Stimulated activated CD4-positive, alpha-beta T cell treated with anti-CD3 and anti-CD28 coated beads, Interleukin-2, amount 100 ng/mL, for 24 hours (primary cell): ENCODE measurements around the gene CLGN.
"Not testable (repeated sequence)": the region's sequence is repeated elsewhere in the genome, so short reads cannot be mapped to it uniquely, and the experiment has no call there.

ENCODE experiments used
- DNase-seq, 2 donors: peaks; one replicate each; pipeline ENCODE4 v3.0.0-alpha.2; 2020

CLGN gene

GRCh38 chr4:140427106-140427918 lies at the start of gene CLGN:
Gene CLGN (minus strand): TSS chr4:140427648. CDS start chr4:140413078, 14,570 bp downstream.
- DNase-seq, result peak; percentile 43 to 74

- DNase-seq, result no peak
These were observed 44.7 kb upstream of the CLGN start for GRCh38 chr4:140472156-140472555.

DNA sequence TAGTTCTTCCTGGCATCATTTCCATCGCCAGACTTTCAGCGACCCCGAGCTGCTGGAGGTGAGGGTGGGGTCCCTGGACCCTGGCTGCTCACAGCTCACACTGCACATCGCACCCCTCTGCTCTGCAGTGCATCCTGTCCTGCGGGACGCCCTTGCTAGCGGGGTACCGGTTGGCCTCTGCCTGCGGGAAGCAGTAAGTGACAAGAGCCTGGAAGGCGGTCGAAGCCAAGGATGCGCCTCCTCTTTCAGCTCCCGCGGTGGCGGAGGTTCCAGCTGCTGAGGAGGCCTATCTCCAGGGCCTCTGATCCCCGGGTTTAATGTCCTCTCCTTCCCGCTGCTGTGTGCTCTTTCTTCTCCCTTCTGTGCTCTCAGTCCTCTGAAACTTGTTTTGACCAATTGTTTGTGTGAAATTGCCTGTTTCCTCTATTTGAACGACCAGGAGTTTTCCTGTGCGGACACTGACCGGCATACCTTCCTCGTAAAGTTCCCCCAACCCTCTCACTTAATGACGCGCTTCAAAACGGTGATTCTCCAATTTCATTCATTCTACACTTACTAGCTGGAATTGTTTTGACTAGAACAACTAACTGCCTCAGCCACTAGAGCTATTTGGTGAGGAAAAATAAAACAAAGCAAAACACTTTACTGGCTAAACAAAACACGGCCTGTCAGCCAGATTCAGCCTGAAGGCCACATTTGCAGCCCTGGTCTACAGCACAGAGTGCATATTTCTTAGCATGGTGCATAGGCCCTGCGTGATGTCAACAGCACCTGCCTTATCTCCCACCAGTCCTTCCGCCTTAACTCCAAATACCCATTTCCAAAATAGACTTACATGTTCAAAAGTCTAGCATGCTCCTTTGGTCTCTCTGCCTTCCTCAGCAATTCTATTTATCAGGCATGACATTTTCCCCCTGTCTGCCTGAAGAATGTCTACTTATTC lies 42.6 kb upstream of the CLGN start:
- DNase-seq, result no peak

DNA sequence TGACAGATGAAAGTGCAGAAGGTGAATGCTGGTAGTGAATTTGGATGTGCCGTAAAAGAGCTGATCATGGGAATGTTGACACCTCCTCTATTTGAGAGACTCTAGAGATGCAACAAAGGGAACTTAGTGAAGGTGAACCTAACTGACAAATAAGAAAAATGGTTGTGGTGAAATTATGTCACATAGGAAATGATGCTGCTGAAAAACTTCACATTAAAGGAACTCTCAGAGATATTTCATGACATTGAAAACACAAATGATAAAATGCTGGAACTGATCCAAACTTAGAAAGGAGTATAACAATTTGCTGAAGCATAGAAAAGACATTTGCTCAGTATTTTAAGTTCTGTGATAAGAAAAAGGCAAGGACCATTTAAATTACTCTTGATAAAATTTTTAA lies 38.7 kb upstream of the CLGN start:
- DNase-seq, result no peak

DNA sequence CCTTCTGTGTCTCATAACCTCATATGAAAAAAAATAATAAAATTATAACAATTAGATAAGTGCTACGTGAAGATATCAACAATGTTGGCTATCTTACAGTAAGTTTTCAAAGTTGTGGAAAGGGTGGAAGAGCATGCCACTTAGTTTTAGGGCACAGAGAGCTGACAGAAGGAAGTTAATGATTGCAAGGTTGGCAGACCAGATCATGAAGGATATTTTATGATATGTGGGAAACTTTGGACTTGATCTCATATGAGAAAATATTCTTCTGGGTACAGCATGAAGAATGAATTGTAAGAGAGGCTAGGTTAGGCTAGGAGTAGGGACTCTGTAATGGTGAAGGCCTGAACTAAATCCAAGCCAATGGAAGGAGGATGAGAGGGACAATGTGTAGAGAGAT lies 36.2 kb upstream of the CLGN start:
- DNase-seq, result no peak

DNA sequence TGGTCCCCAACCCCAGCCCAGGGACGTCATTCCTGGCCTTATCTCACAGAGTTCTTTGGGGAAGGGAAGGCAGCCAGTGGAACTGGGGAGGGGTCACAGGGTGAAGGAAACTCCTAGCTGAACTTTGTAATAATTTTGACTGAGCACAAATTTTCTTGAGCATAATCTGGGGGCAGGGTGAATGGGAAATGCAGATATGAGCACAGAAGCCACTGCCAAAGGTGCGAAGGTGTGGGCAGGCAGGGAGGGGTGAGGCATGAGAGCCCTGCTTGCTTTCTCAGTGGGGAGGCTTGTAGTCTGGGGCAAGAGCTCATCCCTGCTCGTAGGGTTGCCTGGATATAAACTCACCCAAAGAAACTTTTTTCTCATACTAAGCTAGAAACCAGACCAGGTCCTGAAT lies 35.7 kb upstream of the CLGN start:
- DNase-seq, result no peak

DNA sequence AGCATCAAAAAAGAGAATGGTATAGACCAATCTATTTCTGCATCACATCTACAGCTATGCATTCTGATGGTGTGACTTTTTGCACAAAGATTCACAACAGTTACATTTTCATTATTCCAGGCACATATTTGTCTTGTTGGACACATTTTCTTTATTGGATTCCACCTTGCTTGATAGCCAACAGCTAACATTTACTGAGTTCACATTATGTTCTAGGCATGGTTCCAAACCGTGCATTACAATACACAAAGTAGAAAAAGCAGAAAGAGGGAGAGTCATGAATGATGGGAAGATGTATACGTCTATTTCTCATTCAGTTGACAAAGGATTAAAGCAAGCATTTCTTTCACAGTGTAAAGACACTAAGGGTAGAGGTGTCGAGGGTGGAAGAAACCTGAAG lies 22.9 kb upstream of the CLGN start:
- no peak for DNase-seq

DNA sequence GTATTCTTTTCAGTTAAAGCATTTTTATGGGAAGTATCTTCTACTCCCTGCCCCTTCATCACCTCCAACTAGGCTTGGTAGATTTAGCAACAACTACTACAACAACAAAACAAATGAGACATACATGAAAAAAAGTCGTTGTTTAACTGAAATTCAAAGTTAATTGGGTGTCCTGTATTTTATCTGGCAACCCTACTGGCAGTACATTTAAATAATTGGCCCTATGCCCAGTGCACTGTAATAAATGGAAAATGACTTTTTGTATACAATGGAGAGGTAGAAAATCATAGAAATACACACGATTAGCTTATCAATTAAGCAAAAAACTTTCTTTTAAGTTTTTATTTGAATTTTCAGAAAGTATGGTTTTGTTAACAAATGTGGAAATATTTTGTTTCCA lies 21.4 kb upstream of the CLGN start:
- no peak for DNase-seq

- DNase-seq, result no peak
These were observed 20.7 kb upstream of the CLGN start for GRCh38 chr4:140448162-140448561.

DNA sequence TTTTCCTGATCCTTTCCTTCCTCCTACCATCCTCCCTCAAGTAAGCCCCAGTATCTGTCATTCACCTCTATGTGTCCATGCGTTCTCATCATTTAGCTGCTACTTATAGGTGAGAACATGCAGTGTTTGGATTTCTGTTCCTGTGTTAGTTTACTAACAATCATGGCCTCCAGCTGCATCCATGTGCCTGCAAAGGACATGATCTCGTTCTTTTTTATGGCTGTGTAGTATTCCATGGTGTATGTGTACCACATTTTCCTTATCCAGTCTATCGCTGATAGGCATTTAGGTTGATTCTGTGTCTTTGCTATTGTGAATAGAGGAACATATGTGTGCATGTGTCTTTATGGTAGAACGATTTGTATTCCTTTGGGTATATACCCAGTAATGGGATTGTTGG lies 16.9 kb upstream of the CLGN start:
- not testable (repeated sequence) for DNase-seq

DNA sequence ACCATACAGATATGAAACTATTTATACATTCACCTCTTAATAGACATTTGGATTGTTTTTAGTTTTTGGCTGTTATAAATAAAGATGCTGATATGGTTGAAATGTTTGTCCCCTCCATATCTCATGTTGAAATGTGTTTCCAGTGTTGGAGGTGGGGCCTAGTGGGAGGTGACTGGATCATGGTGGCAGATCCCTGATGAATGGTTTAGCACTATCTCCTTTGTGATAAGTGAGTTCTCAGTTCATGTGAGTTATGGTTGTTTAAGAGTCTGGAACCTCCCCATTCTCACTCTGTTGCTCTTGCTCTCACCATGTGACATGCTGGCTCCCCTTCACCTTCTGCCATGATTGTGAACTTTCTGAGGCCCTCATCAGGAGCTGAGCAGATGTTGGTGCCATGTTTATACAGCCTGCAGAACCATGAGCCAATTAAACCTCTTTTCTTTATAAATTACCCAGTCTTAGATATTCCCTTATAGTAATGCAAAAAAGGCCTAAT lies 12.2 kb upstream of the CLGN start:
- DNase-seq, result no peak

DNA sequence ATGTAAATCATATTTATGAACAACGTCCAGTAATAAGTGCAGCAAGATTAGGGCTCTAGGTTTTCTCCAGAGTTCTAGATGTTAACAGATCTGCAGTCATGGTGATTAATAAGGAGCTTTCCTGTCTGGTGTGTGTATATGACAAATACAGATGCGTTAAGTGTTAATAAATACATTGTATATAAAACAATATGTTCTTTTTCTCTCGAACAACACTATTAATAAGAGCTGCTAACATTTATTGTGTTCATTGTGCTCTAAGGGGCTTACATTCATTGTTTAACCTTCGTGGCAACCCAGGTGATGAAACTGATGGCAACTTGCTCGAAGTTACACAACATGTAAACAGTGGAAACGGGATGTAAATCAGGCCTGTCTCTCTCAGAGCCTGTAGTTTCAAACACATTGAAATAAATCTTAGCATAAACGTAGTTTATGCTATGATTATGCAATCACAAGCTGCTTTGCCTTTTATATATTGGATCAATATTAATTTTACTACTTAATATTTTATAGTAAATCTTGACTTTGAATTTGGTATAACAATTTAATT lies 547 bp upstream of the CLGN start:
- no peak for DNase-seq

DNA sequence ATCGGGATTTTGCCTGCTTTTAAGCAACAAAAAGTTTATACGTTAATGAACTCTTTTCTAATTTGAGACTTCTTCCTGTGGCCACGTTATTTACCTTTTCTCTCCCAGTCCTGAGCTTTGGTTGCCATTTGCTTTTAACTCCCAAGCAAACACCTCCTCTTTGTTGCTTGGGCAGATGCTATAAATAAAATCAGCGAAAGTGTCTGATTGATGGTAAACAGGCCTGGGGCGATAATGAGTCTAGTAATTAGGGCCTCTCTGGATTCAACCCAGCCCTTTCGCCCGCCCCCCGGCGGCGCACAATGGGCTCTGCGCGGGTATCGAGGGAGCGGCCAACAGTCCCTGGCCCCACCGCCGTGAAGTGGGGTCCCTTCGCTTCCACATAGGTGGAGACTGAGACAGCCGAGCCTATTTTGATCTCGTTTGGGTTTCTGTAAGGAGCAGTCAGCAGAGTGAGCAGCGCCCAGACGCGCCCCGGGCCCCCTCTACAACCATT lies 790 bp downstream of the CLGN start:
- DNase-seq, result peak in 1 of 2 donors; percentile 25

DNA sequence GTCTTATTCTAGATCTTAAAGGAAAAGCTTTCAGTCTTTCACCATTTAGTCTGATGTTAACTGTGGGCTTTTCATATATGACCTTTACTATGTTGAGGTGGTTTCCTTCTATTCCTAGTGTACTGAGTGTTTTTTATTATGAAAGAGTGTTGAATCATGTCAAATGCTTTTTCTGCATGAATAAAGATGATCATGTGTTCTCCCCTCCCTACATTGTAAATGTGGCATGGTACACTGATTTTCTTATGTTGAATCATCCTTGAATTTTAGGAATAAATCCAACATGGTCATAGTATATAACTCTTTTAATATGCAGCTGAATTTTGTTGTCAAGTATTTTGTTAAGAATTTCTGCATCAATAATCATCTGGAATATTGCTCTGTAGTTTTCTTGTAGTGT lies 4.3 kb downstream of the CLGN start:
- DNase-seq, result no peak

DNA sequence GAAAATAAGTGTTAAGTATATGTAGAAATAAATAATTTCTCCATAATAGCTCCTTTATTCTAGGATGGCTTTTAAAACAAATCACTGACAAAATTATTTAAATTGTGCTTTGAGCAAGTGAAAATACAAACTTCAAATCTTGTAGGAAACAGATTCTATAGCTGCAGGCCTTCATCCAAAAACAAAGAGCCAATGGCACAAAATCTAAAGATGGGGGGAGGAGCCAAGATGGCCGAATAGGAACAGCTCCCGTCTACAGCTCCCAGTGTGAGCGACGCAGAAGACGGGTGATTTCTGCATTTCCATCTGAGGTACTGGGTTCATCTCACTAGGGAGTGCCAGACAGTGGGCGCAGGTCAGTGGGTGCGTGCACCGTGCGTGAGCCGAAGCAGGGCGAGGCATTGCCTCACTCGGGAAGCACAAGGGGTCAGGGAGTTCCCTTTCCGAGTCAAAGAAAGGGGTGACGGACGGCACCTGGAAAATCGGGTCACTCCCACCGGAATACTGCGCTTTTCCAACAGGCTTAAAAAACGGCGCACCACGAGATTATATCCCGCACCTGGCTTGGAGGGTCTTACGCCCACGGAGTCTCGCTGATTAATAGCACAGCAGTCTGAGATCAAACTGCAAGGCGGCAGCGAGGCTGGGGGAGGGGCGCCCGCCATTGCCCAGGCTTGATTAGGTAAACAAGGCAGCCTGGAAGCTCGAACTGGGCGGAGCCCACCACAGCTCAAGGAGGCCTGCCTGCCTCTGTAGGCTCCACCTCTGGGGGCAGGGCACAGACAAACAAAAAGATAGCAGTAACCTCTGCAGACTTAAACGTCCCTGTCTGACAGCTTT lies 14.1 kb downstream of the CLGN start:
- DNase-seq, result not testable (repeated sequence)

DNA sequence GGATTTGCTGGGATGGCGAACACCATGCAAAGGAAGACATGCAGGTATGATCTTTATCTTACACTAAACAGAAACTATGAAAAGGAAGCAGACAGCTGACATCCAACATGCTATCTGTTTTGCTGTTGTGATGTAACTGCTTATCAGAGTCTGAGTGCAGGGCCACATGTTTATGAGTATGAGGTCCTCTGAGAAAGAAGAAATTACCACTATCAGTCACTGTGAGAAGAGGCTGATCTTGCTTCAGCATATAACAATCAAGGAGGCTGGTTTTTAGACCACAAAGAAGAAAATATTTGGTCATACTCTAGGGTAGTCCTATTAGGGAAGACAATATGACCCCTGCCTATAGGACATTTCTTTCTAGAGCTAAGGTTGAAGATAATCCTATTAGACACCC lies 18.5 kb downstream of the CLGN start:
- no peak for DNase-seq

DNA sequence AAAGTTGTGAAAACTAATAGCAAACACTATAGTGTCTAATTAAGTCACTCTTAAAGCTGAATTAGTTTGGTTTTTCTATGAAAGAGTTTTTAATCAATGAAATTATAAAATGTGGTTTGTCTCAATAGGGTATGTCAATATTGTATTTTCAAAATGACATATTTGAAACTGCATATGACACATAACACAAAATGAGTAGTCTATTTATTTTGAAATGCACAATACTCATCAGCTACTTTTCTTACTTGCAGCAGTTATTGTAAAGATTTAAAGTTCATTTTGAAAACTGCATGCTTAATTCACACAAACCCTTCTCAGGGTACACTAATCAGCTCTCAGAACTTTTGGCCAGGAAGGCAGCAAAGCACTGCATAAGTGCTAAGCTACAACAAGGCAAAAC lies 21.2 kb downstream of the CLGN start:
- DNase-seq, result no peak

DNA sequence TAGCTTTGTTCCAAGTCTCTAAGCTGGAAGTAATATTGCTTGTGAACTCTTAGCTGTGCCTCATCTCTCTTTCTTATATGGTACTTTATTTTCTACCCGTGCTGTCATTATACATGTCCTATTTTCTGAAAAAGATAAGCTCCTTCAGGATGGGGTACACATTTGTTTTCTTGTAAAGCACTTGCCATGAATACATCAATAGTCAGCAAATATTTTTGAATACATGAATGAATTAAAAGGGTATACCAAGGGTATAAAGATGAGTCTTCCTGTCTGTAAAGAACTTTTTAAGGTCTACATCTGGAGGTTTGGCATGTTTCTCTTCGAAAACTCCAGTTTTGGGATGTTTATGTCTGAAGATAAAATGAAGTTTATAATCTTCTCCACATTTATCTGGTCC lies 27.3 kb downstream of the CLGN start:
- DNase-seq, result no peak

GRCh38 chr4:140395668-140396067 lies 31.8 kb downstream of the CLGN start:
- no peak for DNase-seq

DNA sequence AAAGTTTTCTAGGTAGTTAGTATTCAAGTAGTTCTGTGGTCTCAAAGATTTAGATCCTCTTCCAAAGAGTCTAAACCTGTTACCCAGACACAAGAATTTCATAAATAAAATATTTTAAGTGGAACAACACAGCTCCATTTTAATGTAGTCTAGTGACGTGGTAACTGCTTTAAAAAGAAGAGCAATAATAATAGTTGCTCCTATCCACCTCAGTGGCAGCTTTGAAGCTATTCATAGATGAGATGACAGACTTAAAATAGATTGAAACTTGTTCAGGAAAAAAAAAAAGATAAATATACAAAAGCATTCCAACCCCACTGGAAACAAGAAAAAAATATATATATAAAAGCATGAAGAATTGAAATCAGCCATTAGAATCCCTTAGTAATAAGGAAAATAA lies 39.4 kb downstream of the CLGN start:
- DNase-seq, result no peak

- no peak for DNase-seq
These were observed 44.7 kb downstream of the CLGN start for GRCh38 chr4:140382732-140383131.

GRCh38 chr4:140374130-140374477 lies 53.3 kb downstream of the CLGN start:
- no peak for DNase-seq
